ENCODE results near the gene JOSD1. TPM values are rescaled to one million over a fixed set of nuclear protein-coding genes. Genes with fewer than 3 reads are reported as not detected.
A peak's percentile ranks its signal among the peaks of the same experiment; 100 is the strongest.
"Not testable (repeated sequence)": the region's sequence is repeated elsewhere in the genome, so short reads cannot be mapped to it uniquely, and the experiment has no call there.

JOSD1 gene
- total RNA-seq, 2 donors from 2014 or later = 132 to 157 TPM

DNA sequence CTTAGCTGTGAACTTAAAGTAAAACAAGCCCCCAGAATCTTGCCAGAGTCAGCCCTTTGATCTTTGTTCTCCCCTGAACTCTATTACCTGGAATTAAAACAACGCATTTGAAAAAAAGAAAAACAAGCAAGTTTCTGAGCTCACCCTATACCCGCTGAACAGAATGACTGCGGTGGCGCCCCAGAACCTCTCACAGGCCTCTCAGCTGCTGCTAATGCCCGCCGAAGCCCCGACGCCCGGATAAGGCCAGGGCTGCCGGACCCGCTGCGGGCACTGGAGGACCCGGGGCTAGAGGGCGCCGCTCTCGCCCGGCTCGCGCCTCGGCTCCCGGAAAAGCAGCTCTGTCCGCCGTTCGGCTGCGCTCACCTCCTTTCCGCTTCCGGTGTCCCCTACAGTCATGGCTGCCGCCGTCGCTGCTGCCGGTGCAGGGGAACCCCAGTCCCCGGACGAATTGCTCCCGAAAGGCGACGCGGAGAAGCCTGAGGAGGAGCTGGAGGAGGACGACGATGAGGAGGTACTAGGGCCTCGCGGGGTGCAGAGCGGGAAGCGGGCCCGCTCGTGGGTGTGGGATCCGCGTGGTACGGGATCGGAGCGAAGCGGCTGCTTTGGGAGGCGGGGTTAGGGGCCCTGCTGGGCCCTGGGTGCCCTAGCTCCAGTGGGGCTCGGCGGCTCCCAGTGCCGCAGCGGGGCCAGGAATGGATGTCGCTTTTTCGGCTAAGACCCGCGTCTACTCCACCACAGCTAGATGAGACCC is 19.0 kb downstream of the JOSD1 start, which contains the start of gene TOMM22:
Gene TOMM22 (plus strand): TSS at position 376 of the 754 bp plus-strand sequence. CDS start 22 bp downstream, at position 398.
- Mint-ChIP-seq H3K27ac (peak within 1 kb of the TSS; percentile 97), H3K36me3 (ENCODE audit: low read depth) (peaks cover 2% of the 10 kb centered on the region), H3K4me3 (peak within 1 kb of the TSS; percentile 95), H3K4me1 (peaks cover 15% of the 10 kb centered on the region), H3K27me3 (no peaks in the 10 kb centered on the region)
- DNase-seq (peak; percentile 73 to 76 (median 75)), ATAC-seq (peak; percentile 96)
- H3K9me3 ChIP-seq (ENCODE audit: control insufficient read depth, low read length, poor library complexity, severe bottlenecking) = no peaks in the 10 kb centered on the region

DNA sequence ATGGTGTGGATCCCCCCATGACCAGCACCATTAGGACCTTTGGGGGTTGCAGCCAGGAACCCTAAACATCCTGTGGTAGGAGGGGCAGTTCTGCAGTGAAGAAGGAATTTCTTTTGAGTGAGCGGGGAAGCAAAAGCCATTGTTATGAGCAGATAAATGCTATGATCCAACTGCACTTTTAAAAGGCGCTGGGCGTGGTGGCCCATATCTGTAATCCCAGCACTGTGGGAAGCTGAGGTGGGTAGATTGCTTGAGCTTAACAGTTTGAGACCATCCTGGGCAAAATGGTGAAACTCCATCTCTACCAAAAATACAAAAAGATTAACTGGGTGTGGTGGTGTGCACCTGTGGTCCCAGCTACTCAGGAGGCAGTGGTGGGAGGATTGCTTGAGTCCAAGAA is 24.9 kb downstream of the JOSD1 start:
- peaks cover 2% of the 10 kb centered on the region for H3K4me1 Mint-ChIP-seq
- H3K36me3 Mint-ChIP-seq (ENCODE audit: low read depth) = peaks cover 2% of the 10 kb centered on the region
- H3K27ac Mint-ChIP-seq = no peak overlapping the region
- H3K4me3 Mint-ChIP-seq = no peak overlapping the region
- ATAC-seq (no peak), DNase-seq (no peak)
- H3K27me3 Mint-ChIP-seq = no peaks in the 10 kb centered on the region
- no peaks in the 10 kb centered on the region for H3K9me3 ChIP-seq (ENCODE audit: control insufficient read depth, low read length, poor library complexity, severe bottlenecking)

DNA sequence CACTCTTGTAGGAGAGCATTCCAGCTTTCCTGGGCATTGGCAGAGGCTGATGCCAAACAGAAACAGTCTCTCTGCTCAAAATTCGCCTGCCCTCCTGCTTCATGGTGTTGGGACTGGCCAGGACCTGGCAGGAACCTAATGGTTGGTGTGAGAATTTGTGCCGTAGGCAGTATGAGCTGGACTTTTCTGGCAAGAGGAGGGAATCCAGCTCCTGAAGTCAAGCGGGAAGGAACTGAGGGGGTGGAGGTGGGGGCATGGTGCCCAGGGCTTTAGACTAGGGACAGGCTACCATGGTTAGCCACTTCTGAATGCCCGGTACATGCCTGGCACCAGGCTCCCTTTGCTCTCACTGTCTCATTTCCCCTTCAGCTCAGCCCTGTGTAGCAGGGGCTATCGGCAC is 25.9 kb downstream of the JOSD1 start:
- H3K27ac Mint-ChIP-seq = no peak overlapping the region
- no peak for DNase-seq

DNA sequence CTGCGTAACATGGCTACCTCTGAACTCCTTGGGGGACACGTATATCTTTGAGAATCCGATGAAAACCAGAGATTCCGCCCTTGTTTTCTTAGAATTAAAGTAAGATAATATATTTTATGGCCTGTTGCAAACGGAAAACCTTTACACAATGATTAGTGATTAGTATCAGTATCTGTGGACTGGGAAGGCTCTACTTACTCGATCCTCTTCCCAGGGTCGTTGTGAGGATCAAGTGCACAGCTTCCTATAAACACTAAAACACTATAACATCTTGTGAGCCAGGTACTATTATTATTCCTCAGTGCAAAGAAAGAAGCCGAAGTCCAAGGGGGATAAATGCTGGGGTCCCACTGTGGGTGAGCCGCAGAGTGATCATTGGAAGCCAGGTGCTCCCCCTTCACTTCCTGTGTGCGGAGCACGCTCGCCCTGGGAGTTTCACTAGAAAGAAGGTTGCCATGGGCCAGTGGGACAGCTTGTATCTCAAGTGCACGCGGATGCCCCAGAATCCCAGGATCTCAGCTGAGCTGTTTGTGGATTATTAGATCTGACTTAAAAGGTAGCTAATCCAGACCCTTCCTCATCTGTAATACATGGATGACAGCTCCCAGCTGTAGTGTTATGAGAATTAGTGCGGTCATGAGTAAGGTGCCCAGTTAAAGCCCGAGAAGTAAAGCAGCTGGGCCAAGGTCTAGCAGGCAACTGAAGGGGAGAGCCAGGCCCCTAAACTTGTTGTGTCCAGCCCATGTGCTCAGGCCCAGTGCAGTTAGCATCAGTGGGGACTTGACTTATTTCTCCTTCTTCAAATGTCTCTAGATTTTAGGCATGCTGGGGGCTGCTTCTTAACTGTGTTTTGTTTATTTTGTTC is 43.5 kb downstream of the JOSD1 start:
- peak overlapping the region; percentile 94 for H3K4me3 Mint-ChIP-seq
- peaks cover 17% of the 10 kb centered on the region for H3K4me1 Mint-ChIP-seq
- peak overlapping the region; percentile 96 for H3K27ac Mint-ChIP-seq
- DNase-seq = peak; percentile 7 to 16 (median 15)
- H3K27me3 Mint-ChIP-seq = no peaks in the 10 kb centered on the region
- no peaks in the 10 kb centered on the region for H3K36me3 Mint-ChIP-seq (ENCODE audit: low read depth)
- ATAC-seq = peak; percentile 12
- H3K9me3 ChIP-seq (ENCODE audit: control insufficient read depth, low read length, poor library complexity, severe bottlenecking) = no peaks in the 10 kb centered on the region

More for the DNA sequence above, 25.9 kb downstream of the JOSD1 start:
- peaks cover 2% of the 10 kb centered on the region for H3K4me1 Mint-ChIP-seq
- no peak for ATAC-seq
- H3K27me3 Mint-ChIP-seq = no peaks in the 10 kb centered on the region
- peaks cover 2% of the 10 kb centered on the region for H3K36me3 Mint-ChIP-seq (ENCODE audit: low read depth)
- no peaks in the 10 kb centered on the region for H3K9me3 ChIP-seq (ENCODE audit: control insufficient read depth, low read length, poor library complexity, severe bottlenecking)
- H3K4me3 Mint-ChIP-seq = no peak overlapping the region

DNA sequence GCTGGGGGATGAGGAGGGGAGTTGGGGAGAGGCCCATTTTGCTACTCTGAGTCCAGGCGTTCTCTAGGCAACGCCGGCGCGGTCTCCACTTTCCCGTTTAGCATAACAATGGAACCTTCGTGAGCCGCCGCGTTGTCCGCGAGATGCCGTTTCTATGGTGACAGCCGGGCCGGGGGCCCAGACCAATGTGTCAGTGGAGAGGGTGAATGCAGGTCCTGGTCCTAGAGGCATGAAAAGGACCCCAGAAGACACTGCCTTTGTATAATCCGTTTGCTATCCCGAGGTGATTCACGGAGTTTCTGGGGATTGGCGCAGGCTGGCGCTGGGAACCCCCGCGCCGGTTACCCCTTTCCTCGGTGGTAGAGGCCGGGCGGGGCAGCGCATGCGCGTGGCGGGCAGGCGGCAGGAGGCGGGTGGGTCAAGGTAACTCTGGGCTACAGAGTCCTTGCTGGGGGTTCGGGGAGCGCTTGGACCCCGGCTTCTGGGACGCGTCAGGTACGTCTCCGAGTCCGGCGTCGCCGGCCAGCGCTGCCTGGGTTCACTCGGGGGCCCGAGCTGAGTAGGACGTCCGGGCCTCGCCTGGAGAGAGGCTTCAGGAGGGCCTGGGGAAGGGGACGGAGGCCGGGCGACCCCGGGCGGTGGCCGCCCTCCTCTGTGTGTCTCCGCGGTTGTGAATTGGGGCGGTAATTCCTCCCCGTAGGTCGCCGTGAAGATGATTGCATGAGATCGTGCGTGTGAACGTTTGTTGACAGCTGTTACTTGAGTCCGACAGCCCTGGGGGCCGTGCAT is 44.3 kb downstream of the JOSD1 start, which contains the start of the genes CBY1 and FAM227A:
Gene CBY1 (plus strand): TSS at position 383 of the 789 bp plus-strand sequence. CDS start 11,417 bp downstream, outside the sequence.
Gene FAM227A (minus strand): TSS at position 137 of the 789 bp plus-strand sequence. CDS start 6,224 bp downstream, outside the sequence.
- Mint-ChIP-seq H3K27me3 (no peaks in the 10 kb centered on the region), H3K4me3 (peak within 1 kb of the TSS; percentile 94)

DNA sequence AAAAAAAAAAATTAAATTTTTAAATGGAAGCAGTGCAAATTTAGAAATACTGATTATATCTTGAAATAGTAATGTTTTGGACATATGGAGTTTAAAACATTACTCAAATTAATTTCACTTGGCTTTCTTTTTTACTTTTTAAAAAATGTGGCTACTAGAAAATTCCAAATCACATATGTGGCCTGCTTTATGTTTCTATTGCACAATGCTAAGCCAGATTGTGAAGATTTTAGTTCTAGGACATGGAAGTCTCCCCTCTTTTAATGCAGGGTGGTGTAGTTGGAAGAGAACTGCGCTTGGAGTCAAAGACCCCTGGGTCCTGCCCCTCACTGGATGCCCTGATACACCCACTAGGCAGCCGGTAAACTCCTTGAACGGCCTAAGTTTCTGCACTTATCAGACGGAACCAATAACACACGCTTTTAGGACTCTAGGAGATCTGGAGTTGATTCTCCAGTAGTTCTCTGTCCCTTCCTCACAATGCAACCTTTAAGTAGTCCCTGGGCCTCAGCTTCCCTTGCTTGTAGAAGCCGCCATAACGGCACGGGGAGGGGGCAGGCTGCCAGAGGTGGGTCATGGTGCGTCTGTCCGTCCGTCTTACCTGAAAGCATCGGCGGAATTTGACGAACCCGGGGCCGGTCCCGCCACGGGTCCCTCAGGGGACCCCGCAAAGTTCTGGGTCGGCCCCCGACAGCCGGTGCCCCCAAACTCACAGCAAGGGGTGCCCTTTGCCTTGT is 45.1 kb downstream of the JOSD1 start:
- Mint-ChIP-seq H3K4me1 (peaks cover 21% of the 10 kb centered on the region), H3K4me3 (peak overlapping the region; percentile 94), H3K27me3 (no peaks in the 10 kb centered on the region), H3K27ac (peak overlapping the region; percentile 96), H3K36me3 (ENCODE audit: low read depth) (no peaks in the 10 kb centered on the region)
- DNase-seq (no peak), ATAC-seq (no peak)
- no peaks in the 10 kb centered on the region for H3K9me3 ChIP-seq (ENCODE audit: control insufficient read depth, low read length, poor library complexity, severe bottlenecking)

More for the DNA sequence above, 44.3 kb downstream of the JOSD1 start, which contains the start of the genes CBY1 and FAM227A:
- H3K9me3 ChIP-seq (ENCODE audit: control insufficient read depth, low read length, poor library complexity, severe bottlenecking) = no peaks in the 10 kb centered on the region
- DNase-seq = peak; percentile 81 to 86 (median 82)
- peaks cover 17% of the 10 kb centered on the region for H3K4me1 Mint-ChIP-seq
- ATAC-seq = peak; percentile 87
- H3K36me3 Mint-ChIP-seq (ENCODE audit: low read depth) = no peaks in the 10 kb centered on the region
- peak within 1 kb of the TSS; percentile 96 for H3K27ac Mint-ChIP-seq

DNA sequence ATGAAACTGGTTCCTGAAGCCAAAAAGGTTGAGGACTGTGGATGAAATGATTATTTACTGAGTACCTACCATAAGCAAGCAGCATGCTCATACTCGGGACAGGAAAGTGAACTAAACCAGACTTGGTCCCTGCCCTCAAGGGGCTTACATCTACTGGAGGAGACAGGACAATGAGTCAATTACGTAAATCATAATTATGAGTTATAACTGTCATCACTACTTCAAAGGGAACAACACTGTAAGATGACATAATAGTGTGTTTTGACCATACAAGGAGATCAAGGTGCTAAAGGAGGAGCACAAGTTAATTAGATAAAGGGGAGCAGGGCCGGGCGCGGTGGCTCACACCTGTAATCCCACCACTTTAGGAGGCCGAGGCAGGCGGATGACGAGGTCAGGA is 47.0 kb downstream of the JOSD1 start:
- DNase-seq (no peak), ATAC-seq (no peak)
- Mint-ChIP-seq H3K27me3 (no peaks in the 10 kb centered on the region), H3K4me1 (peaks cover 21% of the 10 kb centered on the region), H3K36me3 (ENCODE audit: low read depth) (no peaks in the 10 kb centered on the region), H3K27ac (peak overlapping the region; percentile 83), H3K4me3 (peak overlapping the region; percentile 36)
- no peaks in the 10 kb centered on the region for H3K9me3 ChIP-seq (ENCODE audit: control insufficient read depth, low read length, poor library complexity, severe bottlenecking)

DNA sequence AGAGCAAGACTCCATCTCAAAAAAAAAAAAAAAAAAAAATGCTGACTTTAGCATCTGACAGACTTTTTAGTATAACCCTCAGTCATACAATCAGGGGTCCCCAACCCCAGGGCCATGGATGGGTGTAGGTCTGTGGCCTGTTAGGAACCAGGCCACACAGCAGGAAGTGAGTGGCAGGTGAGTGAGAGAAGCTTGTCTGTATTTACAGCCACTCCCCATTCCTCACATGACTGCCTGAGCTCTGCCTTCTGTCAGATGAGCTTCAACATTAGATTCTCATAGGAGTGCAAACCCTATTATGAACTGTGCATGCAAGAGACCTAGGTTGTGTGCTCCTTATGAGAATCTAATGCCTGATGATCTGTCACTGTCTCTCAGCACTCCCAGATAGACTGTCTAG is 47.9 kb downstream of the JOSD1 start:
- Mint-ChIP-seq H3K27me3 (peaks cover 2% of the 10 kb centered on the region), H3K4me1 (peaks cover 19% of the 10 kb centered on the region), H3K4me3 (no peak overlapping the region), H3K36me3 (ENCODE audit: low read depth) (no peaks in the 10 kb centered on the region), H3K27ac (peak overlapping the region; percentile 83)
- H3K9me3 ChIP-seq (ENCODE audit: control insufficient read depth, low read length, poor library complexity, severe bottlenecking) = no peaks in the 10 kb centered on the region
- no peak for ATAC-seq
- no peak for DNase-seq

DNA sequence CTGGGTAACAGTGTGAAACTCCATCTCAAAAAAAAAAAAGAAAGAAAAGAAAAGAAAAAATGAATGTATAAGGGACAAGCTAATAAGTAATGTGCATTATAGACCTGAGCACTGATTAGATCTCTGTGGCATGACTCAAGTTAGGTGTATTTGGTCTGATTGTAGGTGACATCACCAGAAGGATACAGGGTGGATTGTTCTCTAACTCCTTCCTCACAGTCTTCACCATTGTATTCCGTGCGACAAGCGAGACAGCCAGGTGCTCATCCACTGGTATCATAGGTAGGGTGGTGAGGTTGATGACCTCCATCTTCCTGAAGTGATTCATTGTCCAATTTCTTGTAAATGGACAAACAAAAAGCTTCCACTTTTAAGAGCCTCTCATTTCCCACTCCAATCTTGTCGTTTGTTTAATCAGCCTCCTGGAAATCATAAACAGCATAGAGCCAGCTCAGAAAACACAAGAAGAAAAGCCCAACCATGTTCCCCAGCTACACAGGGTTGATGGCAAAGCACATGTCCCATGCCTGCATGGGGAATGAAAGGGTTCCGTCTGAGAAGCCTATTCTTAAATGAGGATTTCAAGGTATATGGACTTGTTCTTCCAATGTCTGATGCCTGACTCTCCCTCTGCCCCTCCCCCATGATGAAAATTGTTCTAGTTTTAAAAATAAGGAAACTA is 50.8 kb downstream of the JOSD1 start:
- H3K27me3 Mint-ChIP-seq = peaks cover 7% of the 10 kb centered on the region
- H3K4me3 Mint-ChIP-seq = no peak overlapping the region
- DNase-seq (no peak), ATAC-seq (no peak)
- no peak overlapping the region for H3K27ac Mint-ChIP-seq
- H3K36me3 Mint-ChIP-seq (ENCODE audit: low read depth) = no peaks in the 10 kb centered on the region
- peaks cover 7% of the 10 kb centered on the region for H3K4me1 Mint-ChIP-seq
- H3K9me3 ChIP-seq (ENCODE audit: control insufficient read depth, low read length, poor library complexity, severe bottlenecking) = no peaks in the 10 kb centered on the region

DNA sequence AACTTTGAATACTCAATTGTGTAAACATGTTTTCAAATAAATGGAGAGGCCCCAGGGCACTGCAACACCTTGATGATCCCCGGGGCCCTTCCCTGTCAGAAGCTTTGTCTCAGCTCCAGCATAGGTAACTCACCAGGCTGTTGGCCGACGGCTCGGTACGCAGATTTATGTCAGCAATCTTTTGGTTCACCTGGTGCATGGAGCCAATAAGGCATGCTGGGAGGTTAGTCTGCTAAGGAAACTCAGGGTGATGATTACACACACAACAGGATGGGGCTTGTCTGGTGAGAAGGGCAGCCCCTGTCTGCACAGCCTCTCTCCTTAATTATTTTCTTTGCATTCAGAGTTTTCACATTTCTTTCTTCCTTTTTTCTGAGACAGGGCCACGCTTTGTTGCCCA is 55.3 kb downstream of the JOSD1 start:
- H3K4me1 Mint-ChIP-seq = peaks cover 3% of the 10 kb centered on the region
- no peak for ATAC-seq
- H3K27ac Mint-ChIP-seq = no peak overlapping the region
- H3K36me3 Mint-ChIP-seq (ENCODE audit: low read depth) = no peaks in the 10 kb centered on the region
- DNase-seq = no peak
- H3K4me3 Mint-ChIP-seq = no peak overlapping the region
- no peaks in the 10 kb centered on the region for H3K9me3 ChIP-seq (ENCODE audit: control insufficient read depth, low read length, poor library complexity, severe bottlenecking)
- peaks cover 27% of the 10 kb centered on the region for H3K27me3 Mint-ChIP-seq

DNA sequence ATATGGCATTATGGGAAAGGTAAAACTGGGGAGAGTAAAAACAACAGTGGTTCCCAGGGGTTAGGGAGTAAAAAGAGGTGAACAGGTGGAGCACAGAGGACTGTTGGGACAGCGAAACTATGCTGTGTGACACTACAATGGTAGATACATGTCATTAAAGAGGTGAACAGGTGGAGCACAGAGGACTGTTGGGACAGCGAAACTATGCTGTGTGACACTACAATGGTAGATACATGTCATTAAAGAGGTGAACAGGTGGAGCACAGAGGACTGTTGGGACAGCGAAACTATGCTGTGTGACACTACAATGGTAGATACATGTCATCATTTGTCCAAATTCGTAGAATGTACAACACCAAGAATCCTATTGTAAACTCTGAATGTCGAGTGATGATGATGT is 56.5 kb downstream of the JOSD1 start:
- ATAC-seq = peak; percentile 51
- DNase-seq; H3K36me3 Mint-ChIP-seq (ENCODE audit: low read depth); H3K27ac Mint-ChIP-seq; H3K4me3 Mint-ChIP-seq; H3K4me1 Mint-ChIP-seq; H3K9me3 ChIP-seq (ENCODE audit: control insufficient read depth, low read length, poor library complexity, severe bottlenecking): not testable (repeated sequence)
- peaks cover 31% of the 10 kb centered on the region for H3K27me3 Mint-ChIP-seq
